HG03280 (cell line): Measurements from ENCODE around the gene LSM4.
"Not testable (repeated sequence)": the region's sequence is repeated elsewhere in the genome, so short reads cannot be mapped to it uniquely, and the experiment has no call there.

ENCODE experiments used
- ATAC-seq: cut with Tn5 transposase; IDR thresholded peaks from one replicate; pipeline ENCODE4 v1.9.1; 2021; ENCODE audit warnings: mild to moderate bottlenecking, moderate library complexity; ENCODE audit not compliant: unreplicated experiment

Gene LSM4

GRCh38 chr19:18322759-18323460 is at the start of gene LSM4:
LSM4 (minus strand) TSS chr19:18323076; CDS start chr19:18323020, 56 bp downstream.
- ATAC-seq: peak; percentile 92

GRCh38 chr19:18368504-18369222 is 45.8 kb upstream of the LSM4 start:
- ATAC-seq: no peak

- ATAC-seq: no peak
Observed at GRCh38 chr19:18366021-18366435, 43.2 kb upstream of the LSM4 start.

DNA sequence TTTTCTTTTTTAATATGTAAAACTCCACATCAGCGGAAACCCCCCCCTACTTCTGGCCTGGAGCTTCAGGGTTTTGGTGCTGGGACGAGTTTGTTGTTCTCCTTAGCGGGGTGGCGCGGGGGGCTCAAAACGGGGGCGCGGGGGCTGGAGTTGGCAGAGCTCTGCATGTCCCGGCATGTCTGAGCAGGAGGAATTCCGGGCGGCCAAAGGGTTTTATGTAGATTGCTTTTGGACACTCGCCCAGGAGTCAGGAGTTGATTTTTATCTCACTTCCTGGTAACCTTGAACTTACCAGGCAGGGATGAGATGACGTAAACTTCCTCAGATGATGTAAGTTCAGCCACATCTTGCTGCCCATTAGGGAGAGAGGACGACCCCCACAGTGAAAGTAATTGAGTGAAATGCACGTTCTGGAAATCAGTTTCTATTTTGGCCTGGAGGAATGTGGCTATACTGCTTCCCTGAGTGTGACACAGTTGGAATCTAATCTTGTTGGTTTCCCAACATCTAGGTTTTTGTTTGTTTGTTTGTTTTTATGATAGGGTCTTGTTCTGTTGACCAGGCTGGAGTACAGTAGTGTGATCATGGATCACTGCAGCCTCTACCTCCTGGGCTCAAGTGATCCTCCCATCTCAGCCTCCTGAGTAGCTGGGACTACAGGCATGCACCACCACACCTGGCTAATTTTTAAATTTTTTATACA is 42.1 kb upstream of the LSM4 start:
- no peak for ATAC-seq

DNA sequence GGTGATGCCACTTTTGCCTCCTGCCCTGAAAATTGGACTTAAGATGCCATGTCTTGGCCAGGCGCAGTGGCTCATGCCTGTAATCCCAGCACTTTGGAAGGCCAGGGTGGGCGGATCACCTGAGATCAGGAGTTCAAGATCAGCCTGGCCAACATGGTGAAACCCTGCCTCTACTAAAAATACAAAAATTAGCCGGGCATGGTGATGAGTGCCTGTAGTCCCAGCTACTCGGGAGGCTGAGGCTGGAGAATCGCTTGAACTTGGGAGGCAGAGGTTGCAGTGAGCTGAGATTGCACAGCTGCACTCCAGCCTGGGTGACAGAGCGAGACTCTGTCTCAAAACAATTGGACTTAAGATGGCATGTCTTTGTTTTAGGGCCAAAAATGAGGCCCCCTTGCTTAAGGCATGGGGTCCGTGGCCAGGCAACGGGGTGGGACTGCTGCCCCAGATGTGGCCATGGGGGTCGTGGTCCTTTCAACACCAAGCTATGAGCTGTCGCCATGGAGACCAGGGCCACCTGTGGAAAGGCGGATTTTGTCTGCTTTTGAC is 41.5 kb upstream of the LSM4 start:
- ATAC-seq: not testable (repeated sequence)

DNA sequence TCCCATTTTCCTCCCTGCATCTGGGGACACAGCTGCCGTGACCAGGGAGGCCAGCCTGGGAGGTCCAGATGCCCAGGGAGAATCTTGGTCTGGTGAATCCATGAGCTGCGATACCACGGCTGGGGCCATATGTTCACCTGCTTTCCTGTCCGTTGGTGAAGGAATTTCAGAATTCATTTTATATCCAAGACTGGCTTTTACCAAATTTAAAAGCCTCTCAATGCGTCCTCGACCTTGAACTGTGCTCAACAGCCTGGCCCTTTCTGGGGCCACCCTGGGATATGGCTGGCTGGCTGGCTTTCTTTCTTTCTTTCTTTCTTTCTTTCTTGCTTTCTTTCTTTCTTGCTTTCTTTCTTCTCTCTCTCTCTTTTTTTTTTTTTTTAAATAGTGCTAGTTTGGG is 40.9 kb upstream of the LSM4 start:
- ATAC-seq: no peak

DNA sequence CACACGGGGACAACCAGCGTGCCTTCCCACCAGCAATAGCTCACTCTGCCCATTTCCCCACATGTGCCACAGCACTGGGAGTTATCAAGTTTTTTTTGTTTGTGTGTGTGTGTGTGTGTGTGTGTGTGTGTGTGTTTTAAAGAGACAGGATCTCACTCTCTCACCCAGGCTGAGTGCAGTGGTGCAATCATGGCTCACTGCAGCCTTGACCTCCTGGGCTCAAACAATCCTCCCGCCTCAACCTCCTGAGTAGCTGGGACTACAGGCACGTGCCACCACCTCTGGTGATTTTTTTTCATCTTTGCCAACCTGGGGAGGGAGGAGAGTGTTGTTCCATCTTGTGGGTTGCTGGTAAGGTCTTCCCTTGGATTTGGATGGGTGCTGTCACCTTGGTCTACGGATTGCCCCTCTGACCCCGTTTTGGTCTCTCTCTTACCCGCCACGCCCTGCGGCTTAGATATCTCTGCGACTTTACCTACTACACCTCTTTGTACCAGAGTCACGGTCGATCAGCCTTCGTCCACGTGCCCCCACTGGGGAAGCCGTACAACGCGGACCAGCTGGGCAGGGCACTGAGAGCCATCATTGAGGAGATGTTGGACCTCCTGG is 40.2 kb upstream of the LSM4 start:
- ATAC-seq: no peak

DNA sequence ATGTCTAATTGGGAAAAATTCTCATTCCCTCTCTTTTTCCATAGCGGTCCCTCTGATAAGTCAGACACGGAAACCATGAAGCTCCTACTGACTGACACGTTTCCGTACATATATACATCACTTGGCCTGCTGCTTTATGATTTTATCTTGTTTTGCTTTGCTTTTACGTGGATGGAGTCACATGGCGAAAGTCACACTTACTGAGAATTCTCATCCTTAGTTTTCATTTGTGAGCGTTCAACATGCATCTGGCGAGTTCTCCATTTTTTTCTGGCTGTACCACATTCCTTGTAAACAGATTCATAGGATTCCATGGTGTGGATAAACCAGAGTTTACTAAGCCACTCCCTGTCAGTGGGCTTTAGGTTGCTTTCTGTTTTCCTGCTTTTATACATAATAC is 38.8 kb upstream of the LSM4 start:
- no peak for ATAC-seq

- ATAC-seq: no peak
Observed at GRCh38 chr19:18357041-18357440, 34.2 kb upstream of the LSM4 start.

DNA sequence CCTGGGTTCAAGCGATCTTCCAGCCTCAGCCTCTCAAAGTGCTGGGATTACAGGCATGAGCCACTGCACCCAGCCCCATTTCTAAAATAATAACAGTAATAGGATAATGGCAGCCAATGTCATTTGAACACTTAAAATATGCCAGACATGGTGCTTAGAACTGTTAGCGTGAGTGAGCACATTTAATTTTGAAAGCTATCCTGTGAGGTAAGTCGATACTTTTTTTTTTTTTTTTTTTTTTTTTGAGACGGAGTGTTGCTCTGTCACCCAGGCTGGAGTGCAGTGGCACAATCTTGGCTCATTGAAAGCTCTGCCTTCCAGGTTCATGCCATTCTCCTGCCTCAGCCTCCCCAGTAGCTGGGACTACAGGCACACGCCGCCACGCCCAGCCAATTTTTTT is 31.9 kb upstream of the LSM4 start:
- ATAC-seq: not testable (repeated sequence)

DNA sequence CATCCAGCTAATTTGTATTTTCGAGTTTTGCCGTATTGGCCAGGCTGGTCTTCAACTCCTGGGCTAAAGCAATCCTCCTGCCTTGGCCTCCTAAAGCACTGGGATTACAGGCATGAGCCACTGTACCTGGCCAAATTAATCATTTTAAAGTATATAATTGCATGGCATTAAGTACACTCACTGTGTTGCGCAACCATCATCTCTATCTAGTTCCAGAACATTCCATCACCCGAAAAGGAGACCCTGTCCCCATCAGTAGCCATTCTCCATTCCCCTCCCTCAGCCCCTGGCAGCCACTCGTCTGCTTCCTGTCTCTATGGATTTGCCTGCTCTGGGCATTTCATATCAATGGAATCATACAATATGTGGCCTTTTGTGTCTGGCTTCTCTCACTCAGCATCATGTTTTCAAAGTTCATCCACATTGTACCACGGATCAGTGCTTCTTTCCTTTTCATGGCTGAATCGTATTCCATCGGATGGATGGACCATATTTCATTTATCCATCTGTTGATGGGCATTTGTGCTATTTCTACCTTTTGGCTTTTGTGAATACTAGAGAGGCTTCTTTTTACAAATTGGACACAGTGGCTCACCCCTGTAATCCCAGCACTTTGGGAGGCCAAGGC is 30.6 kb upstream of the LSM4 start:
- no peak for ATAC-seq

GRCh38 chr19:18351544-18351943 is 28.7 kb upstream of the LSM4 start:
- ATAC-seq: no peak

DNA sequence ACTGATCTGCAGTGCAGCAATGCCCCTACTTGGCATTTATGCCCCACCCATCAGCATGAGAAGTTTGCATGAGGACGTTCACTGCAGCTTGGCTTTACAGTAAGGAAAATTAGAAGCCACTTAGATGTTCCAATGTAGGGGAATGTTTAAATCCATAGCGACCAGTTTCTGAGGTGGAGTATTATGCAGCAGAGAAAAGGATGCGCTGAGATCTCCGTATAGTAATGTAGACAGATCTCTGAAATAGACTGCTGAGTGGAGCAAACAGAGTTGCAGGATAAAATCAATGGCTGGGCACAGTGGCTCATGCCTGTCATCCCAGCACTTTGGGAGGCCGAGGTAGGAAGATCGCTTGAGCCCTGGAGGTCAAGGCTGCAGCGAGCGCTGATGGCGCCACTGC is 27.6 kb upstream of the LSM4 start:
- ATAC-seq: no peak

DNA sequence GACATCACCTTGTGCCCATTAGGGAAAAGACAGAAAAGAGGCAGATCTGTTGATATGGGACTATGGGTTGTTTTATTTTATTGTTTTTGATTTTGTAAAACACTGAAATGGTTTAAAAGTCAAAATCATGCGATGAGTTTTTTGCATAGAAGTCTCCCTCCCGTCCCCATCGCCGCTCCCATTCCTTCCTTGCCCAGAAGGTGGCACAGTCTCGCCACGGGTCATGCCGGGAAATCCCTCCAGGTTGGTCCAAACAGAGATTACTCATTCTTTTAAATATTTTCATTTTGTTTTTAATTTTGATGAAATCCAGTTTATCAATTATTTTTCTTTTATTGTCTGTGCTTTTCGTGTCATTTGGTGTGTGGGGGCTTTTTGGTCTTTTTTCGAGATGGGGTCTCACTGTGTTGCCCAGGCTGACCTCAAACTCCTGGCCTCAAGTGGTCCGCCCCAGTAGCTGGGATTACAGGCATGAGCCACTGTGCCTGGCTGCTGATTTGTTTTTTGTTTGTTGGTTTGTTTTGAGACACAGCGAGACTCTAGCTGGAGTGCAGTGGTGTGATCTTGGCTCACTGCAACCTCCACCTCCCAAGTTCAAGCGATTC is 26.8 kb upstream of the LSM4 start:
- no peak for ATAC-seq

GRCh38 chr19:18348818-18349339 is 26.0 kb upstream of the LSM4 start:
- not testable (repeated sequence) for ATAC-seq

- ATAC-seq: no peak
Observed at GRCh38 chr19:18348171-18348570, 25.3 kb upstream of the LSM4 start.

GRCh38 chr19:18346091-18346490 is 23.2 kb upstream of the LSM4 start:
- ATAC-seq: no peak

GRCh38 chr19:18345296-18345695 is 22.4 kb upstream of the LSM4 start:
- no peak for ATAC-seq

GRCh38 chr19:18344582-18344950 is 21.7 kb upstream of the LSM4 start:
- ATAC-seq: no peak

GRCh38 chr19:18342090-18342632 is 19.3 kb upstream of the LSM4 start:
- no peak for ATAC-seq
